H1 (cell line): ENCODE results near the gene IRF9. TPM values are rescaled to one million over a fixed set of nuclear protein-coding genes. Genes with fewer than 3 reads are reported as not detected.

ENCODE experiments used
- CTCF ChIA-PET: fragments of 300-600 bp; sonication (Branson Sonifier 250); formaldehyde crosslinking; loops from one replicate; lab custom pipeline; 2021; ENCODE audit not compliant: partially characterized antibody; lab: Charles Lee
- POLR2A ChIA-PET: fragments of 300-600 bp; sonication (Branson Sonifier 250); formaldehyde crosslinking; loops from one replicate; lab custom pipeline; 2021; ENCODE audit warnings: inconsistent platforms; ENCODE audit not compliant: partially characterized antibody; lab: Charles Lee
- DNase-seq, 2 experiments: peaks; one replicate each; pipeline versions ENCODE4 v3.0.0 to v3.0.0-alpha.2; 2010 to 2022; ENCODE audit warnings: low spot score in 2 of 2, low read depth in 1 of 2, mixed read lengths in 1 of 2
- FAIRE-seq: peaks from 2 replicates; lab custom pipeline; 2011; peaks lifted over from hg19 to GRCh38; lab: Jason Lieb, UNC
- H2AFZ ChIP-seq: 2 replicates; pipeline ENCODE4 v1.8.1; 2012; ENCODE audit warnings: low read length, inconsistent platforms
- H2AK5ac ChIP-seq: 2 replicates; pipeline ENCODE4 v1.6.1; 2013; ENCODE audit warnings: low read depth, low read length
- H2BK120ac ChIP-seq: replicated peaks from 2 replicates; pipeline ENCODE3; 2013; ENCODE audit warnings: low read depth, low read length, inconsistent platforms
- H2BK12ac ChIP-seq: 2 replicates; pipeline ENCODE4 v1.6.1; 2013; ENCODE audit warnings: low read depth, low read length
- H2BK15ac ChIP-seq: 2 replicates; pipeline ENCODE4 v1.6.1; 2013; ENCODE audit warnings: low read length
- H2BK20ac ChIP-seq: 2 replicates; pipeline ENCODE4 v1.6.1; 2013; ENCODE audit warnings: low read length
- H2BK5ac ChIP-seq: 2 replicates; pipeline ENCODE4 v1.6.1; 2013; ENCODE audit warnings: low read depth, low read length
- H3K14ac ChIP-seq: 2 replicates; pipeline ENCODE4 v1.6.1; 2013; ENCODE audit warnings: inconsistent platforms; ENCODE audit not compliant: insufficient read length
- H3K18ac ChIP-seq: 2 replicates; pipeline ENCODE4 v1.6.1; 2013; ENCODE audit warnings: low read length; ENCODE audit errors: extremely low read depth
- H3K23ac ChIP-seq: 2 replicates; pipeline ENCODE4 v1.6.1; 2013; ENCODE audit warnings: inconsistent platforms; ENCODE audit not compliant: insufficient read length
- H3K23me2 ChIP-seq: 2 replicates; pipeline ENCODE4 v1.6.1; 2013; ENCODE audit warnings: low read depth, low read length
- H3K27ac ChIP-seq: 2 replicates; pipeline ENCODE4 v1.6.1; 2011; ENCODE audit warnings: low read depth, low read length, inconsistent platforms
- H3K27me3 ChIP-seq, 4 experiments: replicated peaks in 1 of 4; 1 replicate in 1 of 4; 2 replicates in 3 of 4; pipeline versions ENCODE4 v1.6.1 to v1.8.1; 2011 to 2013; ENCODE audit warnings: low read length in 3 of 4, mild to moderate bottlenecking in 3 of 4, inconsistent platforms in 2 of 4, mixed read lengths in 2 of 4, moderate library complexity in 1 of 4; ENCODE audit not compliant: control insufficient read depth in 3 of 4, insufficient read depth in 3 of 4; ENCODE audit errors: extremely low read depth in 1 of 4
- H3K36me3 ChIP-seq, 4 experiments: 2 replicates each; pipeline versions ENCODE4 v1.6.1 to v1.8.1; 2011 to 2013; ENCODE audit warnings: mild to moderate bottlenecking in 4 of 4, low read length in 3 of 4, moderate library complexity in 2 of 4, control low read depth in 1 of 4, inconsistent platforms in 1 of 4; ENCODE audit not compliant: insufficient read depth in 4 of 4, control insufficient read depth in 2 of 4
- H3K4ac ChIP-seq: replicated peaks from 2 replicates; pipeline ENCODE3; 2013; ENCODE audit warnings: low read length, low read depth, mixed read lengths, inconsistent platforms; ENCODE audit not compliant: insufficient read length
- H3K4me1 ChIP-seq, 4 experiments: replicated peaks in 1 of 4; 1 replicate in 1 of 4; 2 replicates in 3 of 4; pipeline versions ENCODE4 v1.6.1 to v1.8.1; 2011 to 2013; ENCODE audit warnings: low read length in 3 of 4, inconsistent platforms in 2 of 4, mixed read lengths in 1 of 4; ENCODE audit not compliant: insufficient read depth in 4 of 4, control insufficient read depth in 3 of 4
- H3K4me2 ChIP-seq, 2 experiments: 2 replicates each; pipeline versions ENCODE4 v1.6.1 to v1.8.1; 2011 to 2013; ENCODE audit warnings: low read depth in 2 of 2, low read length in 2 of 2, control low read depth in 1 of 2, inconsistent platforms in 1 of 2, mild to moderate bottlenecking in 1 of 2; ENCODE audit not compliant: insufficient read depth in 1 of 2
- H3K4me3 ChIP-seq, 4 experiments: fragments of 200-600, 300-600 bp in 1 of 4; sonication (generic), shearing (Covaris generic), sonication (Bioruptor Twin) in 1 of 4; 2 replicates each; pipeline versions ENCODE4 v1.5.1 to v1.8.1; 2011 to 2016; ENCODE audit warnings: low read length in 4 of 4, low read depth in 3 of 4, control low read depth in 2 of 4, inconsistent platforms in 2 of 4, mild to moderate bottlenecking in 2 of 4, mixed read lengths in 1 of 4, moderate library complexity in 1 of 4; ENCODE audit not compliant: insufficient read depth in 2 of 4; ENCODE audit errors: extremely low read depth in 1 of 4
- H3K56ac ChIP-seq: replicated peaks from 2 replicates; pipeline ENCODE3; 2013; ENCODE audit warnings: low read depth, mild to moderate bottlenecking, mixed read lengths, low read length, inconsistent platforms; ENCODE audit not compliant: insufficient read length
- H3K79me1 ChIP-seq: 2 replicates; pipeline ENCODE4 v1.6.1; 2013; ENCODE audit warnings: low read depth, low read length, control low read depth
- H3K79me2 ChIP-seq, 2 experiments: 2 replicates each; pipeline versions ENCODE4 v1.6.1 to v1.8.1; 2012 to 2013; ENCODE audit warnings: low read length in 2 of 2, mild to moderate bottlenecking in 2 of 2, inconsistent platforms in 1 of 2; ENCODE audit not compliant: insufficient read depth in 2 of 2, control insufficient read depth in 1 of 2
- H3K9ac ChIP-seq, 4 experiments: replicated peaks in 1 of 4; 1 replicate in 1 of 4; 2 replicates in 3 of 4; pipeline versions ENCODE4 v1.6.1 to v1.8.1; 2011 to 2013; ENCODE audit warnings: low read depth in 3 of 4, low read length in 3 of 4, control low read depth in 2 of 4, mild to moderate bottlenecking in 2 of 4, moderate library complexity in 2 of 4, inconsistent platforms in 1 of 4; ENCODE audit errors: extremely low read depth in 1 of 4
- H3K9me3 ChIP-seq, 2 experiments: 2 replicates each; pipeline versions ENCODE4 v1.6.1 to v1.8.1; 2012 to 2013; ENCODE audit warnings: mild to moderate bottlenecking in 2 of 2, moderate library complexity in 2 of 2, control low read depth in 1 of 2, inconsistent platforms in 1 of 2, low read depth in 1 of 2, low read length in 1 of 2, mixed read lengths in 1 of 2; ENCODE audit not compliant: insufficient read depth in 2 of 2
- H4K20me1 ChIP-seq, 2 experiments: replicated peaks in 1 of 2; 2 replicates each; pipeline versions ENCODE3 to v1.8.1; 2011 to 2013; ENCODE audit warnings: inconsistent platforms in 2 of 2, low read length in 2 of 2, mild to moderate bottlenecking in 1 of 2; ENCODE audit not compliant: insufficient read depth in 2 of 2, control insufficient read depth in 1 of 2
- H4K5ac ChIP-seq: 2 replicates; pipeline ENCODE4 v1.6.1; 2013; ENCODE audit warnings: low read length, low read depth, mixed read lengths, inconsistent platforms; ENCODE audit not compliant: insufficient read length
- H4K8ac ChIP-seq: 2 replicates; pipeline ENCODE4 v1.8.0; 2013; ENCODE audit warnings: mild to moderate bottlenecking, moderate library complexity, low read length, inconsistent platforms; ENCODE audit not compliant: insufficient read depth; ENCODE audit errors: extremely low read depth
- H4K91ac ChIP-seq: replicated peaks from 2 replicates; pipeline ENCODE3; 2013; ENCODE audit warnings: low read length, mixed read lengths, inconsistent platforms; ENCODE audit not compliant: insufficient read length
- PHF8 ChIP-seq: fragments of 200-600 bp; sonication (generic); conservative IDR thresholded peaks from 2 replicates; pipeline ENCODE4 v1.7.1; 2012; ENCODE audit warnings: low read depth, mild to moderate bottlenecking, inconsistent platforms, low read length, moderate library complexity
- WGBS, 2 experiments: shearing (Covaris generic) in 1 of 2; methylation state at CpG; one replicate each; pipeline versions ENCODE4 v1.1.6 to v1.1.7; 2013 to 2015; ENCODE audit warnings: low lambda C conversion rate in 2 of 2, mixed read lengths in 2 of 2, inconsistent platforms in 1 of 2, low coverage in 1 of 2, missing lambda C conversion rate in 1 of 2; ENCODE audit not compliant: insufficient replicate concordance in 2 of 2, insufficient coverage in 1 of 2, insufficient read length in 1 of 2; ENCODE audit errors: extremely low coverage in 1 of 2, missing lambda C conversion rate in 1 of 2; 5-methylcytosine and 5-hydroxymethylcytosine counted together
- polyA plus RNA-seq, 7 experiments: library from polyadenylated mRNA; depleted of rRNA in 3 of 7; stranded (reverse) in 5 of 7; unstranded in 2 of 7; fragments of >200 nt in 5 of 7; fragments of 200-250 nt in 2 of 7; gene quantifications; 1 replicate in 5 of 7; 2 replicates in 1 of 7; 4 replicates in 1 of 7; pipeline versions ENCODE4 v1.2.1 to v1.2.3, GENCODE V29; 2011 to 2013; ENCODE audit warnings: missing spikeins in 2 of 7, mixed read lengths in 2 of 7
- total RNA-seq: library from RNA; stranded (reverse); fragmentation: NEBNext Ultra II Directional; extraction: Animal tissue kit (Norgen Biotek cat#: 25700); gene quantifications from 2 replicates; pipeline ENCODE4 v1.2.1, GENCODE V29; 2021

Gene IRF9
- total and polyA plus RNA-seq, 2 of the 8 experiments (the other 6 are each of a cell fraction or from before 2014, with no cell fraction given) = 11.4 to 13.2 TPM

DNA sequence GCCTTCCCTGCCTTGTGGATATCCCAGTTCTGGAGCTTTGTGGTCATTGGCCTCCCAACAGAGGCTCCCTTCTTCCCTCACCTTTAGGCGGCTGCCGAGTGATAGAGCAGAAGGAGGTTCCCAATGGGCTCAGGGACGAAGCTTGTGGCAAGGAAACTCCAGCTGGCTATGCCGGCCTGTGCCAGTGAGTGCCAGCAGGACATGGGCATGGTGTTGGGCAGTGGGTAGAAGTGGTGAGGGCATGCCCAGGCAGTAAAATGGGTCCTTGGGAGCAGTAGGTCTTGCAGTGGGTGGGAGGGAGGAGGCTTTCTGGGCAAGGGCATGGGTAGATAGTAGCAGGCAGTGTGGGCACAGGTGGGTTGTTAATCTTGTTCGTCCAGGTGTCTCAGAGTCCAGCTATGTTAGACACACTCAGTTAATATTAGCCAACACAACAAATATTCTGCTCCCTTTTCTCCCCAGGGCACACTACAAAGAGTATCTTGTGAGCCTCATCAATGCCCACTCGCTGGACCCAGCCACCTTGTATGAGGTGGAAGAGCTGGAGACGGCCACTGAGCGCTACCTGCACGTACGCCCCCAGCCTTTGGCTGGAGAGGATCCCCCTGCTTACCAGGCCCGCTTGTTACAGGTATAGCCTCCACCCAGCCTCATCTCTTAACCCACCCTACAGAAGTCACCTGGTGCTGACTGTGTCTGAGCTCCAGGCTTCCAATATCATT lies 1.1 kb upstream of the IRF9 start:
- Histone ChIP-seq H3K56ac (no peak overlapping the region), H2BK15ac (no peak overlapping the region), H3K27me3 (no peaks in the 10 kb centered on the region; a peak in 1 of 7 replicates), H3K36me3 (peaks cover 24 to 44% (median 38%) of the 10 kb centered on the region in 4 experiments), H2BK12ac (no peak overlapping the region), H2BK20ac (no peak overlapping the region), H3K4me1 (peaks cover 0 to 10% (median 2%) of the 10 kb centered on the region in 4 experiments; a peak in 3 of 7 replicates), H3K14ac (no peak overlapping the region), H3K4me2 (no peak overlapping the region), H3K27ac (no peak overlapping the region), H3K23me2 (0 out of 2 replicates have a peak, but pooled peaks cover 2% of the 10 kb centered on the region), H3K23ac (no peak overlapping the region), H3K9ac (no peak overlapping the region), H4K8ac (0 out of 2 replicates have a peak overlapping the region, but pooled peaks have one; percentile 3), H2BK5ac (no peak overlapping the region), H4K5ac (no peak overlapping the region), H3K79me1 (no peaks in the 10 kb centered on the region), H3K18ac (no peak overlapping the region), H3K4ac (no peak overlapping the region), H2AK5ac (no peak overlapping the region), H2AFZ (no peak overlapping the region), H3K4me3 (no peak overlapping the region), H3K9me3 (no peaks in the 10 kb centered on the region), H2BK120ac (no peak overlapping the region), H3K79me2 (no peaks in the 10 kb centered on the region), H4K20me1 (peaks cover 2 to 16% of the 10 kb centered on the region in 2 experiments), H4K91ac (no peak overlapping the region)
- no peak for TF ChIP-seq PHF8
- no peak for FAIRE-seq
- 91% methylated on average over 11 of the region's 11 CpGs; no CpG with 5 or more reads in 1 of the 2 experiments for WGBS, 2 experiments
- CTCF ChIA-PET = interaction anchor here (0.6 to 3.3 kb wide), 24 partner anchors 9 to 197 kb away, joined by 3 to 26 read pairs (median 6); partner anchors contain the start of genes CIDEB, DCAF11, IPO4 and NRL
- POLR2A ChIA-PET = interaction anchor here (0.6 to 7.6 kb wide), 19 partner anchors 10 to 140 kb away, joined by 3 to 93 read pairs (median 11); partner anchors contain the start of genes CHMP4A, DCAF11, DHRS1 and EMC9
- no peak for DNase-seq
